H1 (cell line): ENCODE measurements around the gene HDAC7. TPM values are rescaled to one million over a fixed set of nuclear protein-coding genes. Genes with fewer than 3 reads are reported as not detected.

ENCODE experiments used
- CTCF ChIA-PET: fragments of 300-600 bp; sonication (Branson Sonifier 250); formaldehyde crosslinking; loops from one replicate; lab custom pipeline; 2021; ENCODE audit not compliant: partially characterized antibody; lab: Charles Lee
- POLR2A ChIA-PET: fragments of 300-600 bp; sonication (Branson Sonifier 250); formaldehyde crosslinking; loops from one replicate; lab custom pipeline; 2021; ENCODE audit warnings: inconsistent platforms; ENCODE audit not compliant: partially characterized antibody; lab: Charles Lee
- DNase-seq, 2 experiments: peaks; one replicate each; pipeline versions ENCODE4 v3.0.0 to v3.0.0-alpha.2; 2010 to 2022; ENCODE audit warnings: low spot score in 2 of 2, low read depth in 1 of 2, mixed read lengths in 1 of 2
- FAIRE-seq: peaks from 2 replicates; lab custom pipeline; 2011; peaks lifted over from hg19 to GRCh38; lab: Jason Lieb, UNC
- H2AFZ ChIP-seq: 2 replicates; pipeline ENCODE4 v1.8.1; 2012; ENCODE audit warnings: low read length, inconsistent platforms
- H2AK5ac ChIP-seq: 2 replicates; pipeline ENCODE4 v1.6.1; 2013; ENCODE audit warnings: low read depth, low read length
- H2BK120ac ChIP-seq: replicated peaks from 2 replicates; pipeline ENCODE3; 2013; ENCODE audit warnings: low read depth, low read length, inconsistent platforms
- H2BK12ac ChIP-seq: 2 replicates; pipeline ENCODE4 v1.6.1; 2013; ENCODE audit warnings: low read depth, low read length
- H2BK15ac ChIP-seq: 2 replicates; pipeline ENCODE4 v1.6.1; 2013; ENCODE audit warnings: low read length
- H2BK20ac ChIP-seq: 2 replicates; pipeline ENCODE4 v1.6.1; 2013; ENCODE audit warnings: low read length
- H2BK5ac ChIP-seq: 2 replicates; pipeline ENCODE4 v1.6.1; 2013; ENCODE audit warnings: low read depth, low read length
- H3K14ac ChIP-seq: 2 replicates; pipeline ENCODE4 v1.6.1; 2013; ENCODE audit warnings: inconsistent platforms; ENCODE audit not compliant: insufficient read length
- H3K18ac ChIP-seq: 2 replicates; pipeline ENCODE4 v1.6.1; 2013; ENCODE audit warnings: low read length; ENCODE audit errors: extremely low read depth
- H3K23ac ChIP-seq: 2 replicates; pipeline ENCODE4 v1.6.1; 2013; ENCODE audit warnings: inconsistent platforms; ENCODE audit not compliant: insufficient read length
- H3K23me2 ChIP-seq: 2 replicates; pipeline ENCODE4 v1.6.1; 2013; ENCODE audit warnings: low read depth, low read length
- H3K27ac ChIP-seq: 2 replicates; pipeline ENCODE4 v1.6.1; 2011; ENCODE audit warnings: low read depth, low read length, inconsistent platforms
- H3K27me3 ChIP-seq, 4 experiments: replicated peaks in 1 of 4; 1 replicate in 1 of 4; 2 replicates in 3 of 4; pipeline versions ENCODE4 v1.6.1 to v1.8.1; 2011 to 2013; ENCODE audit warnings: low read length in 3 of 4, mild to moderate bottlenecking in 3 of 4, inconsistent platforms in 2 of 4, mixed read lengths in 2 of 4, moderate library complexity in 1 of 4; ENCODE audit not compliant: control insufficient read depth in 3 of 4, insufficient read depth in 3 of 4; ENCODE audit errors: extremely low read depth in 1 of 4
- H3K36me3 ChIP-seq, 4 experiments: 2 replicates each; pipeline versions ENCODE4 v1.6.1 to v1.8.1; 2011 to 2013; ENCODE audit warnings: mild to moderate bottlenecking in 4 of 4, low read length in 3 of 4, moderate library complexity in 2 of 4, control low read depth in 1 of 4, inconsistent platforms in 1 of 4; ENCODE audit not compliant: insufficient read depth in 4 of 4, control insufficient read depth in 2 of 4
- H3K4ac ChIP-seq: replicated peaks from 2 replicates; pipeline ENCODE3; 2013; ENCODE audit warnings: low read length, low read depth, mixed read lengths, inconsistent platforms; ENCODE audit not compliant: insufficient read length
- H3K4me1 ChIP-seq, 4 experiments: replicated peaks in 1 of 4; 1 replicate in 1 of 4; 2 replicates in 3 of 4; pipeline versions ENCODE4 v1.6.1 to v1.8.1; 2011 to 2013; ENCODE audit warnings: low read length in 3 of 4, inconsistent platforms in 2 of 4, mixed read lengths in 1 of 4; ENCODE audit not compliant: insufficient read depth in 4 of 4, control insufficient read depth in 3 of 4
- H3K4me2 ChIP-seq, 2 experiments: 2 replicates each; pipeline versions ENCODE4 v1.6.1 to v1.8.1; 2011 to 2013; ENCODE audit warnings: low read depth in 2 of 2, low read length in 2 of 2, control low read depth in 1 of 2, inconsistent platforms in 1 of 2, mild to moderate bottlenecking in 1 of 2; ENCODE audit not compliant: insufficient read depth in 1 of 2
- H3K4me3 ChIP-seq, 4 experiments: fragments of 200-600, 300-600 bp in 1 of 4; sonication (generic), shearing (Covaris generic), sonication (Bioruptor Twin) in 1 of 4; 2 replicates each; pipeline versions ENCODE4 v1.5.1 to v1.8.1; 2011 to 2016; ENCODE audit warnings: low read length in 4 of 4, low read depth in 3 of 4, control low read depth in 2 of 4, inconsistent platforms in 2 of 4, mild to moderate bottlenecking in 2 of 4, mixed read lengths in 1 of 4, moderate library complexity in 1 of 4; ENCODE audit not compliant: insufficient read depth in 2 of 4; ENCODE audit errors: extremely low read depth in 1 of 4
- H3K56ac ChIP-seq: replicated peaks from 2 replicates; pipeline ENCODE3; 2013; ENCODE audit warnings: low read depth, mild to moderate bottlenecking, mixed read lengths, low read length, inconsistent platforms; ENCODE audit not compliant: insufficient read length
- H3K79me1 ChIP-seq: 2 replicates; pipeline ENCODE4 v1.6.1; 2013; ENCODE audit warnings: low read depth, low read length, control low read depth
- H3K79me2 ChIP-seq, 2 experiments: 2 replicates each; pipeline versions ENCODE4 v1.6.1 to v1.8.1; 2012 to 2013; ENCODE audit warnings: low read length in 2 of 2, mild to moderate bottlenecking in 2 of 2, inconsistent platforms in 1 of 2; ENCODE audit not compliant: insufficient read depth in 2 of 2, control insufficient read depth in 1 of 2
- H3K9ac ChIP-seq, 4 experiments: replicated peaks in 1 of 4; 1 replicate in 1 of 4; 2 replicates in 3 of 4; pipeline versions ENCODE4 v1.6.1 to v1.8.1; 2011 to 2013; ENCODE audit warnings: low read depth in 3 of 4, low read length in 3 of 4, control low read depth in 2 of 4, mild to moderate bottlenecking in 2 of 4, moderate library complexity in 2 of 4, inconsistent platforms in 1 of 4; ENCODE audit errors: extremely low read depth in 1 of 4
- H3K9me3 ChIP-seq, 2 experiments: 2 replicates each; pipeline versions ENCODE4 v1.6.1 to v1.8.1; 2012 to 2013; ENCODE audit warnings: mild to moderate bottlenecking in 2 of 2, moderate library complexity in 2 of 2, control low read depth in 1 of 2, inconsistent platforms in 1 of 2, low read depth in 1 of 2, low read length in 1 of 2, mixed read lengths in 1 of 2; ENCODE audit not compliant: insufficient read depth in 2 of 2
- H4K20me1 ChIP-seq, 2 experiments: replicated peaks in 1 of 2; 2 replicates each; pipeline versions ENCODE3 to v1.8.1; 2011 to 2013; ENCODE audit warnings: inconsistent platforms in 2 of 2, low read length in 2 of 2, mild to moderate bottlenecking in 1 of 2; ENCODE audit not compliant: insufficient read depth in 2 of 2, control insufficient read depth in 1 of 2
- H4K5ac ChIP-seq: 2 replicates; pipeline ENCODE4 v1.6.1; 2013; ENCODE audit warnings: low read length, low read depth, mixed read lengths, inconsistent platforms; ENCODE audit not compliant: insufficient read length
- H4K8ac ChIP-seq: 2 replicates; pipeline ENCODE4 v1.8.0; 2013; ENCODE audit warnings: mild to moderate bottlenecking, moderate library complexity, low read length, inconsistent platforms; ENCODE audit not compliant: insufficient read depth; ENCODE audit errors: extremely low read depth
- H4K91ac ChIP-seq: replicated peaks from 2 replicates; pipeline ENCODE3; 2013; ENCODE audit warnings: low read length, mixed read lengths, inconsistent platforms; ENCODE audit not compliant: insufficient read length
- POLR2A ChIP-seq, 2 experiments: IDR thresholded peaks; 1 replicate in 1 of 2; 2 replicates in 1 of 2; pipeline ENCODE4 v1.6.1; 2011; ENCODE audit warnings: low read depth in 2 of 2, low read length in 2 of 2, mild to moderate bottlenecking in 2 of 2; ENCODE audit errors: control extremely low read depth in 1 of 2
- WGBS, 2 experiments: shearing (Covaris generic) in 1 of 2; methylation state at CpG; one replicate each; pipeline versions ENCODE4 v1.1.6 to v1.1.7; 2013 to 2015; ENCODE audit warnings: low lambda C conversion rate in 2 of 2, mixed read lengths in 2 of 2, inconsistent platforms in 1 of 2, low coverage in 1 of 2, missing lambda C conversion rate in 1 of 2; ENCODE audit not compliant: insufficient replicate concordance in 2 of 2, insufficient coverage in 1 of 2, insufficient read length in 1 of 2; ENCODE audit errors: extremely low coverage in 1 of 2, missing lambda C conversion rate in 1 of 2; 5-methylcytosine and 5-hydroxymethylcytosine counted together
- polyA plus RNA-seq, 7 experiments: library from polyadenylated mRNA; depleted of rRNA in 3 of 7; stranded (reverse) in 5 of 7; unstranded in 2 of 7; fragments of >200 nt in 5 of 7; fragments of 200-250 nt in 2 of 7; gene quantifications; 1 replicate in 5 of 7; 2 replicates in 1 of 7; 4 replicates in 1 of 7; pipeline versions ENCODE4 v1.2.1 to v1.2.3, GENCODE V29; 2011 to 2013; ENCODE audit warnings: missing spikeins in 2 of 7, mixed read lengths in 2 of 7
- total RNA-seq: library from RNA; stranded (reverse); fragmentation: NEBNext Ultra II Directional; extraction: Animal tissue kit (Norgen Biotek cat#: 25700); gene quantifications from 2 replicates; pipeline ENCODE4 v1.2.1, GENCODE V29; 2021

Gene HDAC7
- total and polyA plus RNA-seq, 2 of the 8 experiments (the other 6 are each of a cell fraction or from before 2014, with no cell fraction given): 25.5 to 84.9 TPM

DNA sequence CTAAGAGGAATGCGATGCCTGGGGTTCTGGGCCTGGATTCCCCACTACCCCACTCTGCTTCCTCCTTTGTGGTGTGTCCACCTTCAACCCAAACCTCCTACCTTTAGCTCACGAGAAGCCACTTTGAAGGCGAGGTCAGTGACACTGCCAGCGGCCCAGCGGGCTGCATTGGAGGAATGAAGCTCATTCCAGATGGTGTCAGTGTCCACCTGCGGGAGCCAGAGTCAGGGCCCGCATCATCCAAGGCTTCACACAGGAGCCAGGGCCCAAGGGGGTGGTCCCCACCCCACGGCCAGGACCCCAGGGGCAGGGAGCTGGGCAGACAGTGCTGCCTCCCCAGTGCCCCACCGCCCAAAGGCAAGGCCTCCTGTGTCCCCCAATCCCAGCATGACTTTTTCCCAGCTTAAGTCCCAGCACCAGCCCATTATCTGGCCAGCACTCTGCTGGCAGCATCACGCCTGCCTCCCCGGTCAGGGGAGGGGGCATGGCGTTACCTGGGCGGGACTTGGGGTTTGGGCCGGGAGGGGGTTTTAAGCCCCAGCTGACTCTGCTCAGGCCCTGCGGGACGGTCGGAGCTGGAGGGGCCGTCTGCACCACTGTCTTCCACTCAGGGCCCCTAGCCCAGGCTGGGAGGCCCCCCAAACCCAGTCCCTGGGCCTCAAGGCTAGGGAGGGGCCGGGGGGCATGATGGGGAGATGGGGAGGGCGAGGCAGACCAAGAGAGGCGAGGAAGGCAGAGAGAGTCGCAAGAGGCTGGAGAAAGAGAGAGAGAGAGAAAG, 29.8 kb downstream of the HDAC7 start:
- H3K4me3 ChIP-seq: no peak overlapping the region
- no peak overlapping the region for H3K18ac ChIP-seq
- H3K14ac ChIP-seq: no peak overlapping the region
- no peaks in the 10 kb centered on the region for H3K23me2 ChIP-seq
- H3K79me1 ChIP-seq: 0 out of 2 replicates have a peak, but pooled peaks cover 2% of the 10 kb centered on the region
- H3K9me3 ChIP-seq: no peaks in the 10 kb centered on the region
- peaks cover 0 to 17% of the 10 kb centered on the region in 2 experiments for H4K20me1 ChIP-seq
- peaks cover 30 to 63% (median 55%) of the 10 kb centered on the region in 4 experiments for H3K36me3 ChIP-seq
- no peak for FAIRE-seq
- H3K4ac ChIP-seq: no peak overlapping the region
- WGBS, 2 experiments: 93% methylated on average over 14 of the region's 22 CpGs; no CpG with 5 or more reads in 1 of the 2 experiments
- no peak overlapping the region for H2BK120ac ChIP-seq
- H4K5ac ChIP-seq: no peak overlapping the region
- CTCF ChIA-PET: interaction anchor here (0.6 to 58.8 kb wide), 8 partner anchors 9 to 1896 kb away, joined by 3 to 2442 read pairs (median 12); partner anchors contain the start of genes ENDOU, RAPGEF3 and RPAP3
- POLR2A ChIA-PET: interaction anchor here (0.6 to 3.8 kb wide), 7 partner anchors 8 to 52 kb away, joined by 3 to 17 read pairs (median 5); partner anchors contain the start of gene SLC48A1
- no peak overlapping the region for H2BK12ac ChIP-seq
- no peak overlapping the region for H2BK20ac ChIP-seq
- H3K79me2 ChIP-seq: no peaks in the 10 kb centered on the region
- no peak overlapping the region for H2AK5ac ChIP-seq
- no peak overlapping the region for H4K8ac ChIP-seq
- H3K4me1 ChIP-seq: no peaks in the 10 kb centered on the region
- no peak overlapping the region for H3K56ac ChIP-seq
- no peak for TF ChIP-seq POLR2A (IDR thresholded peaks at IDR 0.05; ENCODE audit: control extremely low read depth in 1 of 2, low read depth in 2 of 2, low read length in 2 of 2)
- H3K27ac ChIP-seq: no peak overlapping the region
- H3K23ac ChIP-seq: no peak overlapping the region
- H2BK5ac ChIP-seq: no peak overlapping the region
- no peak for DNase-seq
- no peak overlapping the region for H2BK15ac ChIP-seq
- H2AFZ ChIP-seq: no peak overlapping the region
- H4K91ac ChIP-seq: no peak overlapping the region
- H3K27me3 ChIP-seq: no peaks in the 10 kb centered on the region
- no peak overlapping the region for H3K4me2 ChIP-seq
- H3K9ac ChIP-seq: no peak overlapping the region
